PC-9 (cell line): ENCODE results near the gene MAMLD1. TPM values are rescaled to one million over a fixed set of nuclear protein-coding genes. Genes with fewer than 3 reads are reported as not detected.

Experiments
- BruUV-seq: library from RNA; stranded (reverse); fragments of 400-500 nt; replicated peaks from 2 replicates; lab custom pipeline; 2021; lab: Mats Ljungman, UMichigan
- CTCF ChIA-PET: fragments of 300-600 bp; sonication (Branson Sonifier 250); formaldehyde crosslinking; loops from one replicate; lab custom pipeline; 2022; ENCODE audit warnings: antibody characterized with exemption; lab: Charles Lee
- POLR2A ChIA-PET: fragments of 300-600 bp; sonication (Branson Sonifier 250); formaldehyde crosslinking; loops from one replicate; lab custom pipeline; 2022; ENCODE audit warnings: antibody characterized with exemption; ENCODE audit not compliant: unreplicated experiment; lab: Charles Lee
- DNase-seq, 2 experiments: peaks; one replicate each; pipeline versions ENCODE4 v3.0.0 to v3.0.0-alpha.2; 2015 to 2022; ENCODE audit warnings: mixed read lengths in 1 of 2
- H2AFZ ChIP-seq: fragments of 200-600 bp; sonication (generic); 2 replicates; pipeline ENCODE4 v1.8.1; 2017; ENCODE audit warnings: antibody characterized with exemption
- H3F3A ChIP-seq: fragments of 200-600 bp; sonication (generic); 2 replicates; pipeline ENCODE4 v1.8.1; 2017; ENCODE audit warnings: antibody characterized with exemption, mild to moderate bottlenecking, low read depth; ENCODE audit not compliant: insufficient read depth
- H3K27ac ChIP-seq: fragments of 200-600 bp; sonication (generic); 2 replicates; pipeline ENCODE4 v1.6.1; 2016; ENCODE audit warnings: mixed run types
- H3K27me3 ChIP-seq: fragments of 200-600 bp; sonication (generic); 2 replicates; pipeline ENCODE4 v1.6.1; 2016; ENCODE audit warnings: low read depth, mixed run types; ENCODE audit not compliant: insufficient read depth
- H3K36me3 ChIP-seq: fragments of 200-600 bp; sonication (generic); 2 replicates; pipeline ENCODE4 v1.6.1; 2016; ENCODE audit warnings: low read depth, mixed run types
- H3K4me1 ChIP-seq: fragments of 200-600 bp; sonication (generic); replicated peaks from 2 replicates; pipeline ENCODE4 v1.6.1; 2016; ENCODE audit warnings: mixed run types; ENCODE audit not compliant: insufficient read depth
- H3K4me2 ChIP-seq: fragments of 200-600 bp; sonication (generic); 2 replicates; pipeline ENCODE4 v1.6.1; 2017; ENCODE audit warnings: mixed run types
- H3K4me3 ChIP-seq: fragments of 200-600 bp; sonication (generic); 2 replicates; pipeline ENCODE4 v1.6.1; 2016; ENCODE audit warnings: mixed run types
- H3K79me2 ChIP-seq: fragments of 200-600 bp; sonication (generic); 2 replicates; pipeline ENCODE4 v1.6.1; 2017; ENCODE audit warnings: low read depth, mixed run types
- H3K9me2 ChIP-seq: fragments of 200-600 bp; sonication (generic); 2 replicates; pipeline ENCODE4 v1.8.1; 2017; ENCODE audit warnings: mild to moderate bottlenecking; ENCODE audit not compliant: insufficient read depth
- H3K9me3 ChIP-seq: fragments of 200-600 bp; sonication (generic); 2 replicates; pipeline ENCODE4 v1.8.1; 2016; ENCODE audit warnings: low read depth; ENCODE audit not compliant: insufficient read depth
- H4K20me1 ChIP-seq: fragments of 200-600 bp; sonication (generic); 2 replicates; pipeline ENCODE4 v1.8.1; 2017; ENCODE audit not compliant: insufficient read depth
- CTCF ChIP-seq: fragments of 200-600 bp; sonication (generic); conservative IDR thresholded peaks from 2 replicates; pipeline ENCODE4 v1.6.1; 2017; ENCODE audit warnings: mixed run types, antibody characterized with exemption, mild to moderate bottlenecking, moderate library complexity
- EZH2 ChIP-seq: fragments of 200-600 bp; sonication (generic); IDR thresholded peaks from 2 replicates; pipeline ENCODE4 v1.8.0; 2017; ENCODE audit warnings: antibody characterized with exemption, low read depth
- intact Hi-C: fragments of 100-400 bp; cut with micrococcal nuclease; formaldehyde crosslinking; loops from one replicate; pipeline ENCODE4 v1.10.0; 2022; ENCODE audit not compliant: unreplicated experiment
- total RNA-seq: library from RNA; stranded (reverse); gene quantifications from 2 replicates; pipeline ENCODE4 v1.2.3, GENCODE V29; 2021

MAMLD1 gene
- total RNA-seq, 1 experiment from 2014 or later, result 2.5 TPM

DNA sequence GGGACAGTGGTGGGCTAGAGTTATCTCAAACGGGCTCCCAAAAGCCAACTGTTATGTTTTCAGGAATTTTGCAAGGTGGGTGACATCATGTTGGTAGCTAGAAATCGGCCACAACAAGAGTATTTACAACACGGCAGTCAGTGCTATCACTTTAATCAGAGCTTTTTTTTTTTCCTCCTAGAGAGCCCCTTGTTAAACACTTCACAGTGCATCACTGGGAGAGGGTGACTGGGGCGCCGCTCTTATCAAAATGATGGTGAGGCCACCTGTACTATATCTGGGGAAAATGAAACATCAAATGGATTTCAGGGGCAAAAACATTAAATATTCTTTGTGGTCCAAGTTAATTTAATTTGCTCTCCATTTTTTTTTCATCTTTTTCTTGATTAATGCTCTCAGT lies 44.9 kb downstream of the MAMLD1 start:
- Histone ChIP-seq H2AFZ (no peak overlapping the region), H3K36me3 (no peaks in the 10 kb centered on the region), H3K4me2 (no peak overlapping the region), H3K79me2 (no peaks in the 10 kb centered on the region), H3K27me3 (no peaks in the 10 kb centered on the region), H4K20me1 (no peaks in the 10 kb centered on the region), H3K9me2 (no peaks in the 10 kb centered on the region; the same call in 1 of the 2 replicates), H3F3A (no peaks in the 10 kb centered on the region), H3K27ac (no peak overlapping the region), H3K4me3 (no peak overlapping the region), H3K9me3 (no peaks in the 10 kb centered on the region), H3K4me1 (no peaks in the 10 kb centered on the region)
- no TSS peak for BruUV-seq
- ChIA-PET POLR2A (no interaction called here), CTCF (no interaction called here)
- DNase-seq, result no peak
- TF ChIP-seq EZH2, result no peak
- intact Hi-C loops, result no loop called here

GRCh38 chrX:150408561-150408960 lies 45.4 kb downstream of the MAMLD1 start:
- H3K9me2 ChIP-seq, result no peaks in the 10 kb centered on the region; the same call in 1 of the 2 replicates
- no peak overlapping the region for H3K4me2 ChIP-seq
- BruUV-seq, result no TSS peak
- no peaks in the 10 kb centered on the region for H3K36me3 ChIP-seq
- no peak for TF ChIP-seq CTCF
- no peak for TF ChIP-seq EZH2
- H3K9me3 ChIP-seq, result no peaks in the 10 kb centered on the region
- no peaks in the 10 kb centered on the region for H3K4me1 ChIP-seq
- CTCF ChIA-PET, result no interaction called here
- H3F3A ChIP-seq, result no peaks in the 10 kb centered on the region
- H3K4me3 ChIP-seq, result no peak overlapping the region
- intact Hi-C loops, result no loop called here
- H2AFZ ChIP-seq, result no peak overlapping the region
- no peak overlapping the region for H3K27ac ChIP-seq
- DNase-seq, result no peak
- no peaks in the 10 kb centered on the region for H3K79me2 ChIP-seq
- POLR2A ChIA-PET, result no interaction called here
- no peaks in the 10 kb centered on the region for H3K27me3 ChIP-seq
- H4K20me1 ChIP-seq, result no peaks in the 10 kb centered on the region

DNA sequence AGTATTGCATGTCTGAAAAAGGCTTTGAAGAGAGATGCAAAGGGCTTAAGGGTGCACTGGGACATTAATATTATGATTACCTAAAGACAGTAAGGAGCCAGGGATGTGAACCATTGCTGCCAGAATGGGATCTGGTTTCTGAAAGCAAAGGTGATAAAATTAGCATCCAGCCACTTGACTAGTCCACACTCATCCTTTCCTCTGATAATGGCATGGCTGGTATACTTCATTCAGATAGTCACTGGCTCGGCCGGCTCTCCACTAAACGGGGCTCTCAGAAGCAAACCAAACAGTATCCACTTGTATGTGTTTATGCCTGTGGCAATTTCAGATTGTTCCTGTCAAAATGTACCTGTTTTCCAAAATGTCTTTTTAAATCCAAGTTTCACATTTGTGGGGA lies 46.4 kb downstream of the MAMLD1 start:
- Histone ChIP-seq H3K9me2 (no peaks in the 10 kb centered on the region; the same call in 1 of the 2 replicates), H3K9me3 (no peaks in the 10 kb centered on the region), H3K4me2 (no peak overlapping the region), H3K79me2 (no peaks in the 10 kb centered on the region), H3K27me3 (no peaks in the 10 kb centered on the region), H3K4me3 (no peak overlapping the region), H3K4me1 (no peaks in the 10 kb centered on the region), H2AFZ (no peak overlapping the region), H3K27ac (no peak overlapping the region), H3K36me3 (no peaks in the 10 kb centered on the region), H4K20me1 (no peaks in the 10 kb centered on the region), H3F3A (no peaks in the 10 kb centered on the region)
- BruUV-seq, result no TSS peak
- intact Hi-C loops, result no loop called here
- TF ChIP-seq CTCF, result no peak
- no peak for TF ChIP-seq EZH2
- POLR2A ChIA-PET, result no interaction called here
- CTCF ChIA-PET, result interaction anchor here (0.5 kb wide), 1 partner anchor 73 kb away, joined by 3 read pairs; no protein-coding TSS in a partner anchor
- DNase-seq, result no peak

- POLR2A ChIA-PET, result no interaction called here
- no peaks in the 10 kb centered on the region for H3K9me3 ChIP-seq
These were observed 46.8 kb downstream of the MAMLD1 start for GRCh38 chrX:150409964-150410363.

More at GRCh38 chrX:150409964-150410363, 46.8 kb downstream of the MAMLD1 start:
- Histone ChIP-seq H3K27ac (no peak overlapping the region), H2AFZ (no peak overlapping the region), H3K27me3 (no peaks in the 10 kb centered on the region), H4K20me1 (no peaks in the 10 kb centered on the region), H3K9me2 (no peaks in the 10 kb centered on the region; the same call in 1 of the 2 replicates), H3F3A (no peaks in the 10 kb centered on the region), H3K4me1 (no peaks in the 10 kb centered on the region), H3K4me2 (no peak overlapping the region), H3K4me3 (no peak overlapping the region), H3K36me3 (no peaks in the 10 kb centered on the region), H3K79me2 (no peaks in the 10 kb centered on the region)
- no TSS peak for BruUV-seq
- intact Hi-C loops, result no loop called here
- TF ChIP-seq CTCF (no peak), EZH2 (no peak)
- no peak for DNase-seq
- CTCF ChIA-PET, result interaction anchor here (0.5 kb wide), 1 partner anchor 73 kb away, joined by 3 read pairs; no protein-coding TSS in a partner anchor
